Measurements from ENCODE around the gene WRNIP1.

The WRNIP1 gene

GRCh38 chr6:2781685-2782355, 16.6 kb downstream of the WRNIP1 start:
- Histone ChIP-seq H3K9me3 (ENCODE audit: control extremely low read depth in 1 of 5, control insufficient read depth in 4 of 5, insufficient read depth in 2 of 5, low read depth in 1 of 5, low read length in 4 of 5) (no peaks in the 10 kb centered on the region), H3K27ac (ENCODE audit: insufficient read depth in 1 of 2, low read depth in 1 of 2, low read length in 2 of 2, poor library complexity in 1 of 2, severe bottlenecking in 2 of 2) (peak overlapping the region; percentile 46 to 76), H3K36me3 (ENCODE audit: control insufficient read depth in 4 of 4, insufficient read depth in 4 of 4, low read length in 3 of 4) (peaks cover 6 to 90% (median 49%) of the 10 kb centered on the region in 4 experiments), H3K4me3 (ENCODE audit: control insufficient read depth in 1 of 7, extremely low read depth in 1 of 7, insufficient read depth in 4 of 7, low read depth in 2 of 7, low read length in 6 of 7) (no peak overlapping the region), H3K4me1 (ENCODE audit: control extremely low read depth in 1 of 4, control insufficient read depth in 4 of 4, insufficient read depth in 4 of 4, low read length in 3 of 4) (peaks cover 15 to 63% (median 39%) of the 10 kb centered on the region in 4 experiments), H3K27me3 (replicated peaks in 2 of 5; ENCODE audit: control insufficient read depth in 4 of 5, insufficient read depth in 5 of 5, low read length in 4 of 5) (no peaks in the 10 kb centered on the region)
- 100% methylated on average over 3 of the region's 7 CpGs for WGBS (ENCODE audit: insufficient coverage)
- no peak for DNase-seq
- ChIA-PET POLR2A (no interaction called here), CTCF (interaction anchor here (0.7 to 12.0 kb wide), 11 partner anchors 8 to 207 kb away, joined by 3 to 192 read pairs (median 6); partner anchors contain the start of genes SERPINB1 and WRNIP1)

GRCh38 chr6:2782356-2782708, 17.1 kb downstream of the WRNIP1 start:
- Histone ChIP-seq H3K9me3 (ENCODE audit: control extremely low read depth in 1 of 5, control insufficient read depth in 4 of 5, insufficient read depth in 2 of 5, low read depth in 1 of 5, low read length in 4 of 5) (no peaks in the 10 kb centered on the region), H3K36me3 (ENCODE audit: control insufficient read depth in 4 of 4, insufficient read depth in 4 of 4, low read length in 3 of 4) (peaks cover 6 to 88% (median 48%) of the 10 kb centered on the region in 4 experiments), H3K27me3 (replicated peaks in 2 of 5; ENCODE audit: control insufficient read depth in 4 of 5, insufficient read depth in 5 of 5, low read length in 4 of 5) (no peaks in the 10 kb centered on the region), H3K4me1 (ENCODE audit: control extremely low read depth in 1 of 4, control insufficient read depth in 4 of 4, insufficient read depth in 4 of 4, low read length in 3 of 4) (peaks cover 15 to 60% (median 39%) of the 10 kb centered on the region in 4 experiments), H3K27ac (ENCODE audit: insufficient read depth in 1 of 2, low read depth in 1 of 2, low read length in 2 of 2, poor library complexity in 1 of 2, severe bottlenecking in 2 of 2) (peak overlapping the region; percentile 46 to 76), H3K4me3 (ENCODE audit: control insufficient read depth in 1 of 7, extremely low read depth in 1 of 7, insufficient read depth in 4 of 7, low read depth in 2 of 7, low read length in 6 of 7) (no peak overlapping the region)
- DNase-seq, result no peak
- ChIA-PET CTCF (interaction anchor here (0.7 to 12.0 kb wide), 12 partner anchors 9 to 207 kb away, joined by 3 to 192 read pairs (median 5); partner anchors contain the start of genes SERPINB1 and WRNIP1), POLR2A (interaction anchor here (0.5 to 1.4 kb wide), 3 partner anchors 50 to 228 kb away, joined by 3 to 4 read pairs (median 3); no protein-coding TSS in a partner anchor)
- 86% methylated on average over 8 of the region's 9 CpGs for WGBS (ENCODE audit: insufficient coverage)

GRCh38 chr6:2782825-2783187, 17.6 kb downstream of the WRNIP1 start:
- Histone ChIP-seq H3K9me3 (ENCODE audit: control extremely low read depth in 1 of 5, control insufficient read depth in 4 of 5, insufficient read depth in 2 of 5, low read depth in 1 of 5, low read length in 4 of 5) (no peaks in the 10 kb centered on the region), H3K4me3 (ENCODE audit: control insufficient read depth in 1 of 7, extremely low read depth in 1 of 7, insufficient read depth in 4 of 7, low read depth in 2 of 7, low read length in 6 of 7) (peak overlapping the region in 3 of 7 experiments; percentile 30 to 49 (median 46)), H3K36me3 (ENCODE audit: control insufficient read depth in 4 of 4, insufficient read depth in 4 of 4, low read length in 3 of 4) (peaks cover 6 to 88% (median 46%) of the 10 kb centered on the region in 4 experiments), H3K4me1 (ENCODE audit: control extremely low read depth in 1 of 4, control insufficient read depth in 4 of 4, insufficient read depth in 4 of 4, low read length in 3 of 4) (peaks cover 15 to 58% (median 39%) of the 10 kb centered on the region in 4 experiments), H3K27me3 (replicated peaks in 2 of 5; ENCODE audit: control insufficient read depth in 4 of 5, insufficient read depth in 5 of 5, low read length in 4 of 5) (no peaks in the 10 kb centered on the region), H3K27ac (ENCODE audit: insufficient read depth in 1 of 2, low read depth in 1 of 2, low read length in 2 of 2, poor library complexity in 1 of 2, severe bottlenecking in 2 of 2) (peak overlapping the region; percentile 46 to 76)
- WGBS (ENCODE audit: insufficient coverage), result 19% methylated on average over 10 of the region's 10 CpGs
- ChIA-PET CTCF (interaction anchor here (0.7 to 12.0 kb wide), 21 partner anchors 9 to 206 kb away, joined by 3 to 192 read pairs (median 4); partner anchors contain the start of genes MYLK4, SERPINB1 and WRNIP1), POLR2A (interaction anchor here (0.5 to 1.6 kb wide), 7 partner anchors 14 to 228 kb away, joined by 3 to 5 read pairs (median 3); partner anchors contain the start of genes SERPINB1 and WRNIP1)
- peak in 2 of 3 donors; percentile 52 to 66 for DNase-seq

GRCh38 chr6:2783188-2783963, 18.2 kb downstream of the WRNIP1 start:
- Histone ChIP-seq H3K36me3 (ENCODE audit: control insufficient read depth in 4 of 4, insufficient read depth in 4 of 4, low read length in 3 of 4) (peaks cover 5 to 86% (median 44%) of the 10 kb centered on the region in 4 experiments), H3K27ac (ENCODE audit: insufficient read depth in 1 of 2, low read depth in 1 of 2, low read length in 2 of 2, poor library complexity in 1 of 2, severe bottlenecking in 2 of 2) (peak overlapping the region; percentile 71 to 78), H3K4me1 (ENCODE audit: control extremely low read depth in 1 of 4, control insufficient read depth in 4 of 4, insufficient read depth in 4 of 4, low read length in 3 of 4) (peaks cover 15 to 55% (median 39%) of the 10 kb centered on the region in 4 experiments), H3K4me3 (ENCODE audit: control insufficient read depth in 1 of 7, extremely low read depth in 1 of 7, insufficient read depth in 4 of 7, low read depth in 2 of 7, low read length in 6 of 7) (peak overlapping the region in 3 of 7 experiments; percentile 30 to 49 (median 46)), H3K9me3 (ENCODE audit: control extremely low read depth in 1 of 5, control insufficient read depth in 4 of 5, insufficient read depth in 2 of 5, low read depth in 1 of 5, low read length in 4 of 5) (no peaks in the 10 kb centered on the region), H3K27me3 (replicated peaks in 2 of 5; ENCODE audit: control insufficient read depth in 4 of 5, insufficient read depth in 5 of 5, low read length in 4 of 5) (no peaks in the 10 kb centered on the region)
- ChIA-PET POLR2A (interaction anchor here (0.6 to 1.6 kb wide), 7 partner anchors 14 to 280 kb away, joined by 3 to 5 read pairs (median 3); partner anchors contain the start of genes SERPINB1 and WRNIP1), CTCF (interaction anchor here (0.7 to 12.0 kb wide), 29 partner anchors 8 to 232 kb away, joined by 3 to 192 read pairs (median 4); partner anchors contain the start of genes MYLK4, SERPINB1 and WRNIP1)
- peak; percentile 75 to 95 (median 90) for DNase-seq
- 13% methylated on average over 11 of the region's 19 CpGs for WGBS (ENCODE audit: insufficient coverage)

- Histone ChIP-seq H3K27ac (ENCODE audit: insufficient read depth in 1 of 2, low read depth in 1 of 2, low read length in 2 of 2, poor library complexity in 1 of 2, severe bottlenecking in 2 of 2) (peak overlapping the region; percentile 71 to 78), H3K4me1 (ENCODE audit: control extremely low read depth in 1 of 4, control insufficient read depth in 4 of 4, insufficient read depth in 4 of 4, low read length in 3 of 4) (peaks cover 15 to 55% (median 39%) of the 10 kb centered on the region in 4 experiments), H3K4me3 (ENCODE audit: control insufficient read depth in 1 of 7, extremely low read depth in 1 of 7, insufficient read depth in 4 of 7, low read depth in 2 of 7, low read length in 6 of 7) (peak overlapping the region in 4 of 7 experiments; percentile 0 to 30 (median 14)), H3K27me3 (replicated peaks in 2 of 5; ENCODE audit: control insufficient read depth in 4 of 5, insufficient read depth in 5 of 5, low read length in 4 of 5) (no peaks in the 10 kb centered on the region), H3K36me3 (ENCODE audit: control insufficient read depth in 4 of 4, insufficient read depth in 4 of 4, low read length in 3 of 4) (peaks cover 0 to 79% (median 42%) of the 10 kb centered on the region in 4 experiments), H3K9me3 (ENCODE audit: control extremely low read depth in 1 of 5, control insufficient read depth in 4 of 5, insufficient read depth in 2 of 5, low read depth in 1 of 5, low read length in 4 of 5) (no peaks in the 10 kb centered on the region)
- DNase-seq, result peak in 2 of 3 donors; percentile 52 to 68
- ChIA-PET POLR2A (interaction anchor here (0.6 to 1.6 kb wide), 6 partner anchors 18 to 279 kb away, joined by 3 to 5 read pairs (median 3); partner anchors contain the start of genes SERPINB1 and WRNIP1), CTCF (interaction anchor here (0.8 to 12.0 kb wide), 21 partner anchors 9 to 231 kb away, joined by 3 to 192 read pairs (median 4); partner anchors contain the start of genes SERPINB1 and WRNIP1)
- 61% methylated on average over 2 of the region's 5 CpGs for WGBS (ENCODE audit: insufficient coverage)
Observed at GRCh38 chr6:2784061-2784460, 18.9 kb downstream of the WRNIP1 start.

- peak overlapping the region in 1 of 7 experiments; percentile 38 for H3K4me3 ChIP-seq (ENCODE audit: control insufficient read depth in 1 of 7, extremely low read depth in 1 of 7, insufficient read depth in 4 of 7, low read depth in 2 of 7, low read length in 6 of 7)
- no peaks in the 10 kb centered on the region for H3K9me3 ChIP-seq (ENCODE audit: control extremely low read depth in 1 of 5, control insufficient read depth in 4 of 5, insufficient read depth in 2 of 5, low read depth in 1 of 5, low read length in 4 of 5)
- peaks cover 0 to 72% (median 36%) of the 10 kb centered on the region in 4 experiments for H3K36me3 ChIP-seq (ENCODE audit: control insufficient read depth in 4 of 4, insufficient read depth in 4 of 4, low read length in 3 of 4)
- ChIA-PET CTCF (interaction anchor here (0.6 to 12.0 kb wide), 13 partner anchors 8 to 282 kb away, joined by 3 to 192 read pairs (median 5); partner anchors contain the start of genes SERPINB1 and WRNIP1), POLR2A (interaction anchor here (1.2 kb wide), 1 partner anchor 55 kb away, joined by 3 read pairs; no protein-coding TSS in a partner anchor)
- peak overlapping the region in 1 of 2 experiments; percentile 78 for H3K27ac ChIP-seq (ENCODE audit: insufficient read depth in 1 of 2, low read depth in 1 of 2, low read length in 2 of 2, poor library complexity in 1 of 2, severe bottlenecking in 2 of 2)
- DNase-seq, result no peak
- 90% methylated on average over 7 of the region's 7 CpGs for WGBS (ENCODE audit: insufficient coverage)
- H3K4me1 ChIP-seq (ENCODE audit: control extremely low read depth in 1 of 4, control insufficient read depth in 4 of 4, insufficient read depth in 4 of 4, low read length in 3 of 4), result peaks cover 15 to 58% (median 40%) of the 10 kb centered on the region in 4 experiments
- no peaks in the 10 kb centered on the region for H3K27me3 ChIP-seq (replicated peaks in 2 of 5; ENCODE audit: control insufficient read depth in 4 of 5, insufficient read depth in 5 of 5, low read length in 4 of 5)
Observed at GRCh38 chr6:2784930-2785329, 19.7 kb downstream of the WRNIP1 start.

Data from common myeloid progenitor, CD34-positive (primary cell).